Measurements from ENCODE around the gene ACTR8. TPM values are rescaled to one million over a fixed set of nuclear protein-coding genes. Genes with fewer than 3 reads are reported as not detected.

ACTR8 gene
- total and polyA plus RNA-seq, 8 donors = 26.1 to 48.4 (median 44.0) TPM

GRCh38 chr3:53892286-53892637 is 10.3 kb upstream of the ACTR8 start:
- intact Hi-C loops (cut with DNase I) = no loop called here
- no peak for ATAC-seq
- H3K9me3 ChIP-seq = no peaks in the 10 kb centered on the region
- no peak for TF ChIP-seq CTCF (IDR thresholded peaks at IDR 0.05)
- H3K27ac ChIP-seq = peak overlapping the region; percentile 93 to 95
- no peak for DNase-seq
- peak overlapping the region; percentile 82 to 84 for H3K4me3 ChIP-seq
- H3K36me3 ChIP-seq = peaks cover 0 to 9% of the 10 kb centered on the region in 2 donors
- peaks cover 14 to 31% of the 10 kb centered on the region in 2 donors for H3K4me1 ChIP-seq
- peaks cover 4 to 23% of the 10 kb centered on the region in 2 donors for H3K27me3 ChIP-seq

- DNase-seq = peak; percentile 97 to 99 (median 99)
- peak; percentile 98 for ATAC-seq
- no peak for TF ChIP-seq CTCF (IDR thresholded peaks at IDR 0.05)
- Histone ChIP-seq H3K9me3 (no peaks in the 10 kb centered on the region), H3K4me1 (peaks cover 14 to 31% of the 10 kb centered on the region in 2 donors), H3K27ac (peak within 1 kb of the TSS; percentile 93 to 95), H3K36me3 (peaks cover 0 to 13% of the 10 kb centered on the region in 2 donors), H3K27me3 (peaks cover 4 to 18% of the 10 kb centered on the region in 2 donors), H3K4me3 (peak within 1 kb of the TSS; percentile 82 to 84)
- intact Hi-C loops (cut with DNase I) = no loop called here
Measured at GRCh38 chr3:53891497-53892285, 9.7 kb upstream of the ACTR8 start, which contains the start of gene SELENOK. Gene SELENOK, minus strand, starts transcription at chr3:53891859.

- Histone ChIP-seq H3K27me3 (peaks cover 0 to 10% of the 10 kb centered on the region in 2 donors), H3K4me3 (peak overlapping the region; percentile 82 to 84), H3K9me3 (no peaks in the 10 kb centered on the region), H3K36me3 (peaks cover 0 to 21% of the 10 kb centered on the region in 2 donors), H3K4me1 (peaks cover 14 to 31% of the 10 kb centered on the region in 2 donors), H3K27ac (peak overlapping the region; percentile 90 to 93)
- ATAC-seq = peak; percentile 15
- intact Hi-C loops (cut with DNase I) = no loop called here
- no peak for TF ChIP-seq CTCF (IDR thresholded peaks at IDR 0.05)
- DNase-seq = peak in 1 of 4 donors; percentile 41
Measured at GRCh38 chr3:53890726-53891475, 8.9 kb upstream of the ACTR8 start.

GRCh38 chr3:53888232-53888631 is 6.3 kb upstream of the ACTR8 start:
- no peak for ATAC-seq
- H3K27ac ChIP-seq = no peak overlapping the region
- peaks cover 14 to 31% of the 10 kb centered on the region in 2 donors for H3K4me1 ChIP-seq
- H3K36me3 ChIP-seq = peaks cover 4 to 42% of the 10 kb centered on the region in 2 donors
- H3K27me3 ChIP-seq = no peaks in the 10 kb centered on the region
- intact Hi-C loops (cut with DNase I) = no loop called here
- H3K4me3 ChIP-seq = no peak overlapping the region
- no peak for TF ChIP-seq CTCF (IDR thresholded peaks at IDR 0.05)
- DNase-seq = no peak
- H3K9me3 ChIP-seq = no peaks in the 10 kb centered on the region

GRCh38 chr3:53887446-53887845 is 5.5 kb upstream of the ACTR8 start:
- no peak for DNase-seq
- ATAC-seq = no peak
- Histone ChIP-seq H3K36me3 (peaks cover 4 to 42% of the 10 kb centered on the region in 2 donors), H3K9me3 (no peaks in the 10 kb centered on the region), H3K4me1 (peaks cover 11 to 27% of the 10 kb centered on the region in 2 donors), H3K27ac (no peak overlapping the region), H3K4me3 (no peak overlapping the region), H3K27me3 (no peaks in the 10 kb centered on the region)
- no peak for TF ChIP-seq CTCF (IDR thresholded peaks at IDR 0.05)
- intact Hi-C loops (cut with DNase I) = no loop called here
